ENCODE results near the gene ZC3H11A.
"Not testable (repeated sequence)": the region's sequence is repeated elsewhere in the genome, so short reads cannot be mapped to it uniquely, and the experiment has no call there.

ZC3H11A gene
- long read RNA-seq, full-length matches to known transcripts = 6 of 278 reads
- long read RNA-seq, partial matches to known transcripts = 119 of 278 reads
- long read RNA-seq, other reads (novel, unspliced or antisense) = 153 of 278 reads

- DNase-seq (ENCODE audit: low read depth in 1 of 2, low spot score in 1 of 2) = peak; percentile 99 to 100
- H3K27ac ChIP-seq (replicated peaks) = peak within 1 kb of the TSS; percentile 93
- TF ChIP-seq SPI1 (IDR thresholded peaks at IDR 0.05; ENCODE audit: borderline replicate concordance, low read depth) (peak; percentile 16; the same call in 1 of the 2 replicates), GABPA (IDR thresholded peaks at IDR 0.05; ENCODE audit: low read depth) (0 out of 2 replicates have a peak, but pooled peaks have one; percentile 23), CTCF (IDR thresholded peaks at IDR 0.05; ENCODE audit: insufficient read depth, low read length) (no peak), REST (IDR thresholded peaks at IDR 0.05; ENCODE audit: insufficient replicate concordance, low read depth) (no peak), POLR2AphosphoS5 (IDR thresholded peaks at IDR 0.05; ENCODE audit: low read depth) (peak; percentile 68)
- H3K27me3 ChIP-seq (ENCODE audit: insufficient read depth, poor library complexity, severe bottlenecking) = no peaks in the 10 kb centered on the region
- peak within 1 kb of the TSS; percentile 72 for H3K4me3 ChIP-seq (replicated peaks; ENCODE audit: insufficient read depth, low read length)
Observed at GRCh38 chr1:203795441-203796235, at the start of gene ZC3H11A, which contains the start of gene ZBED6. Gene ZC3H11A, plus strand, starts transcription at chr1:203795623. Its CDS starts 21,448 bp downstream, at chr1:203817071. Gene ZBED6, plus strand, starts transcription at chr1:203795623. Its CDS starts 1,900 bp downstream, at chr1:203797523.

DNA sequence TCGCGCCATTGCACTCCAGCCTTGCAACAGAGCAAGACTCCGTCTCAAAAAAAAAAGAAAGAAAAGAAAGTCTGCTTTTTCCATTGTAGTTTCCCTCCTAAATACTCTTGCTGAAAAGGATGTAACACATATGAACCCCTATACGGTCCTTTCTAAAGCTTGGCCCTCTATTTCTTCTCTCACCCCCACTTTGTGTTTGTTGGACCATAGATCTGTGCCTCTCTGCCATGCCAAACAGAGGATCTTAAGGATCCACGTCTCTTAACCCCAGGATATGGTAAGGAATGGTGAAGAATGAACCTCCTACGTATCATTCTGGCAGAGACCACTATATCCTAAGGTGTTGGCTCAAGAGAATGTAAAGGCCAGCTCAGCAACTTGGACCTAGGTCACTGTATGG is 49.1 kb upstream of the ZC3H11A start:
- TF ChIP-seq CTCF (IDR thresholded peaks at IDR 0.05; ENCODE audit: insufficient read depth, low read length) = no peak
- no peak for TF ChIP-seq REST (IDR thresholded peaks at IDR 0.05; ENCODE audit: insufficient replicate concordance, low read depth)
- no peak for TF ChIP-seq GABPA (IDR thresholded peaks at IDR 0.05; ENCODE audit: low read depth)
- TF ChIP-seq POLR2AphosphoS5 (IDR thresholded peaks at IDR 0.05; ENCODE audit: low read depth) = no peak
- H3K27ac ChIP-seq (replicated peaks) = no peak overlapping the region
- no peak overlapping the region for H3K4me3 ChIP-seq (replicated peaks; ENCODE audit: insufficient read depth, low read length)

DNA sequence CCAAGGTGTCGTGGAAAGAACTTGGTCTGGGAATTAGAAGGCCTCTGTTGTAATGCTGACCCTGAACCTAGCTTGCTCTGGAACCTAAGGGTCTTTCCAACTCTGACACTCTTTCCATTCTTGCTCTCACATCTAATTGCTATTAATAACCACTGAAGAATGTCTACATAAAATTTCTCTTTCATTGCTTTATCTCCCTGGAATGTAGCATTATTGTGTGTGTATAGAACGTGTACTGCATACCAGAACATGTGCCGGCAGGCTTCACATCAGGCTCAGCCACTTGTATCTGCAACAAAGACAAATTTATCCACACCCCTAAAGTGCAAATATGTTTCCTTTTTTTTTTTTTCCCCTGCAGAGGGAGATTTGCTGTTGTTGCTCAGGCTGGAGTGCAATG is 44.4 kb upstream of the ZC3H11A start:
- no peak for DNase-seq (ENCODE audit: low read depth in 1 of 2, low spot score in 1 of 2)
- no peak for TF ChIP-seq POLR2AphosphoS5 (IDR thresholded peaks at IDR 0.05; ENCODE audit: low read depth)
- no peak for TF ChIP-seq CTCF (IDR thresholded peaks at IDR 0.05; ENCODE audit: insufficient read depth, low read length)
- TF ChIP-seq REST (IDR thresholded peaks at IDR 0.05; ENCODE audit: insufficient replicate concordance, low read depth) = no peak
- no peak for TF ChIP-seq GABPA (IDR thresholded peaks at IDR 0.05; ENCODE audit: low read depth)
- no peak for TF ChIP-seq SPI1 (IDR thresholded peaks at IDR 0.05; ENCODE audit: borderline replicate concordance, low read depth)
- no peak overlapping the region for H3K27ac ChIP-seq (replicated peaks)
- H3K4me3 ChIP-seq (replicated peaks; ENCODE audit: insufficient read depth, low read length) = no peak overlapping the region
- H3K27me3 ChIP-seq (ENCODE audit: insufficient read depth, poor library complexity, severe bottlenecking) = no peaks in the 10 kb centered on the region

More for the DNA sequence above, 49.1 kb upstream of the ZC3H11A start:
- no peaks in the 10 kb centered on the region for H3K27me3 ChIP-seq (ENCODE audit: insufficient read depth, poor library complexity, severe bottlenecking)
- DNase-seq (ENCODE audit: low read depth in 1 of 2, low spot score in 1 of 2) = no peak

- DNase-seq (ENCODE audit: low read depth in 1 of 2, low spot score in 1 of 2); H3K27me3 ChIP-seq (ENCODE audit: insufficient read depth, poor library complexity, severe bottlenecking); H3K27ac ChIP-seq (replicated peaks); H3K4me3 ChIP-seq (replicated peaks; ENCODE audit: insufficient read depth, low read length): not testable (repeated sequence)
Observed at GRCh38 chr1:203751618-203752361, 43.6 kb upstream of the ZC3H11A start.

All from HL-60 (cell line).